UCSD-AML1 (cell line): ENCODE data around the gene DENND1A.

Source experiments
- DNase-seq: peaks from one replicate; lab custom pipeline; 2025; ENCODE audit not compliant: unreplicated experiment; lab: John Stamatoyannopoulos, UW

DENND1A gene

DNA sequence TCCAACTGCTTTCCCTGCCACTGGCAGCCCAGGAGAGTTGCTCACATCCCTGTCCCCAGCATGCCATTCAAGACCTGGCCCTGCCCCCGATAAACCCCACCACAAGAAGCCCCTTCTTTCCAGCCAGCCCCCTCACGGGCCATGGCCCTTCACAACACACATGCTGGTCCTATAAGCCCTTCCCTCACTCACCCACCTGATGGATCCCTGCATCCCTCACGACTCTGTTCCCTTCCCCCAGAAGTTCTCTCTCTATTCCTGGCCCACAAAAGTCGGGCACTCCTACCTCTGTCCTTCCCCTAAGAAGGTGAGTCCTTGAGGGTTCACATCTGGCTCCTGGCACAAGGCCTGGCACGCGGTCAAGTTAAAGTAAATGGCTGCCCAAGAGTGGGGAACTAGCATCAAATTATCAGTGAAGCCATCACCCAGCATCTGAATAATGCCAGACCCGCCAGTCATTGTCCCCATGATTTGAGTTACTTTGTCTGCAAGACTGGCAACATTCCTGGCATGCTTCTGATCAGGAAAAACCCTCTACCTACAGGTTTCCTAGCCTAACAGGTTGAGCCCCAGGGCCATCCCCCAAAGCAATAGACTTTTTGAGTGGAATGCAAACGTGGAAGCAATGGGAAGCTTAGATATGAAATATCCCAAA is 508.0 kb downstream of the DENND1A start:
- DNase-seq = no peak

DNA sequence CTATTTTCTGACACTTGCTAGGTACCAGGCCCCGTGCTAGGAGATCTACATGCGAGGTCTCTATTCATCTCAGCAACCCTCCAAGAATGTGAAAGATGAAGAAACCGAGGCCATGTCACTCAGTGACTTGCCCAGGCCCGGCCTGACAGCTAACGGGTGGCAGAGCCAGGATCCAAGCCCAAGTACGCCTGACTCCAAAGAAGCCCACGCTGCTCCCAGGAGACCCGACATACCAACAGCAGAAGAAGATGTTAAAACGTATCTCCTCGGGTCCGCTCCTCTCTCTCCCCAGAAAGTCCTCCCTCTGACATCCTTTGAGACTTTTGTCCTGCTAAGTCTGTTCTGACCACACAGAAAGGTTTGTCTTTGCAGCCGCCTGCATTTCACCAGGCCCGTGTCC is 508.7 kb downstream of the DENND1A start:
- DNase-seq = no peak

- no peak for DNase-seq
These were observed 509.3 kb downstream of the DENND1A start for GRCh38 chr9:123420592-123421111.

DNA sequence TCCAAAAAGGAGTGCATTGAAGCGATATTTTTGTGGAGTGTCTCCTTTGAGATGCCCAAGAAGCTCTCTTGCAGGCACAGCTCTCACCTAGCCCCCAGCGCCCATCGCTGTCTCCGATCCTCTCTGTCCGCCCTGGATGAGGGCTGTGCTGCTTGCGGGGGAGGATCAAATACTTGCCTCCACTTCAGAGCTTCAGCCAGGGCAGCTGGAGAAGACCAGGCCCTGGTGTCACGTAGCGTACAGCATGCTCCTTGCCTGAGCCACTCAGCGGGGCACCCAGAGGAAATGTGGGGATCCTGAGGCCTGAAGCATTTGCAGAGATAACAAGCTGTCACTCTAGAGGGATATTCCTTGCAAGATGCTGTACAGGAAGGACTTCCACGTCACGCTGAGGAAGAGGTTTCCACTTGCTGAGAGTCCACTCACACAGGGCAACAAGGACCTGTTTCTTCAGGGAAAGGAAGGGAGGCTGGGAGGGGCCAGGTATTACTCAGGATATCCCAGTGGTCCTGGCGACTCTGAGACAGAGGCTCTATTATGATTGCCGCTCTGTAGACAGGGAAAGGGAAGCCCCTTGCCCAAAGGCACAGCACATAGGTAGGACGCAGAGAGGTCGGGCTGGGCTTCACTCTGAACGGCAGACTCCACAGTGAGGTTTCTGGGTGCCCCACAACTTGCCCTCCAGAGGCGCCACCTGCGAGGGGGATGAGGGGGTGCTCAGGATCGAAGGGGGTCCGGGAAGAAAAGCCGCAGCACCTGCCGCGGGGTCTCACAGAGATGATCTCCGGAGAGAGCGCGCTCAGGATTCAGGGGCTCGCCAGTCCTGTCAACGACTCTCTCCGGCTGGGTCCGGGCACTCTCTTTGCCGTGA is 510.0 kb downstream of the DENND1A start:
- no peak for DNase-seq

DNA sequence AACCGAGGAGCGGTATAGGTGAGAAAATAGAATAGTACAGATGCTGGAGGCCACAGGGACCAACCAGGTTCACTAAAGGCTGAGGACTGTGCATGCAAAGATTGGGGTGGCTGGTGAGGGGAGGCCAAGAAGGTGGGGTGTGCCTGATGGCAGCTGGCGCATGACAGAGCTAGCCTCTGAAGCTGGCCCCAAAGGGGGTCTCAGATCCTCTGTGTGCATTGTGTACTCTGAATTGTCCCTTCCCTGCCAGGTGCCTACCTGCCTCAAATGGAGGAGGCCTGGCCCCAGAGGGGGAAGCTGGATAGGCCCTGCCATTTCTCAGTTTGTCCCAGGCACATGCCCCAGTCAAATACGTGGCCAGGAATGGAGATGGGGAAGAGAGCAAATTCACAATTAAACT is 510.8 kb downstream of the DENND1A start:
- no peak for DNase-seq

DNA sequence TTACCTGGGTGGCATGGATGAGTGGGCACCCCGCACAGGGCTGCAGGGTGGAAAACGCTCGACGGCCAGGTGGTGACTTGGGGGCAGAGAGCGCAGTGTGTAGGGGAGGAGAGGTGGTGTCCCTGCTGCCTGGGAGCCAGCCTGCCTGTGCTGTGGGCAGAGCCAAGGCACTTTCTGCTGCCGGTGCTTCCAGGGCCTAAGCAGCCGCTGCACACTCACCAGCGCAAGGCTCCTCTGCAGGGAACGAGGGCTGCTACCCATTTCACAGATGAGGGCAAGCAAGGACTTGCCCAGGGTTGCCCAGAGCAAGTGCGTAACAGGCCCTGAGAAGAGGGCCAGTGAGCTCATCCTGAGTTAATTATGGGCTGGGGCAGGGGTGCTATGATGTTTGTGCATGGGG is 511.4 kb downstream of the DENND1A start:
- DNase-seq = no peak

- no peak for DNase-seq
These were observed 511.9 kb downstream of the DENND1A start for GRCh38 chr9:123418052-123418430.

GRCh38 chr9:123417289-123418051 is 512.5 kb downstream of the DENND1A start:
- no peak for DNase-seq

DNA sequence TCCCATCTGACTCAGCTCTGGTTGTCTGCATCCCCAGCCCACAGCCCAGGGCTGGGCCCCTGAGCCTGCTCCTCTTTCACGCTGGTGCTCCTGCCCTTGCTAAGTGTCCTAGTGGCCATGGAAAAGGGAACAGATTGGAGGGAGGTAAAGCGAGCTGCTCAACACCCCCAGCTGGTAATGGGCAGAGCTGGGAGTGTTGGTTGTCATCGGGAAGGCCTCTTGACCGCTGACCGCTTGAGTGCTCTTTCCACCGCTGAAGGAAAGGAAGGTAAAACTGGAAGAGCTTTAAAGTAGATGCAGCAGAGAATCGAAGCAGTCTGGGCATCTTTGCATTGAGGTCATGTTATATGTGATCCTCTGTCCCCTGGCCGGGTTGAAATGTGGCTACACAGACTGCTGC is 513.8 kb downstream of the DENND1A start:
- no peak for DNase-seq

GRCh38 chr9:123414936-123415930 is 514.7 kb downstream of the DENND1A start:
- DNase-seq = no peak

GRCh38 chr9:123414204-123414603 is 515.7 kb downstream of the DENND1A start:
- DNase-seq = no peak

GRCh38 chr9:123412171-123412820 is 517.6 kb downstream of the DENND1A start:
- no peak for DNase-seq

DNA sequence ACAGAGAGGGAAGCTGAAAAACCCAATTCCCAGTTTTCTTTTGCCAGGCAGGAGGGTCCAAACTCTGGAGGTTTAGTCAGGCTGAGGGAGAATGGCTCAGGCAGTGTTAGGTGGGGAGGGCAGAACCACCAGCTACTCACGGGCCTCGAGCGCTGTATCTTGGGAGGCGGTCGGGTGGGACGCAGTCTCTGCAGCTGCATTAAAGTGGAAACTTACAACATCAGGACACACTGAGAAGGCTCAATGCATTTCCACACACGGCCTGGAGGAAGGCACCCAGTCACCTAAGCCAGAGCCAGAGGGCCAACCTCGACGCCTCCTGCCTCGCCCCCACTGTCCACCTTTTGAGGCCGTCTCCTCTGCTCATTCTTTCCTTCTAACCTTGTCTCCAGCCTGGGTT is 518.3 kb downstream of the DENND1A start:
- DNase-seq = no peak

DNA sequence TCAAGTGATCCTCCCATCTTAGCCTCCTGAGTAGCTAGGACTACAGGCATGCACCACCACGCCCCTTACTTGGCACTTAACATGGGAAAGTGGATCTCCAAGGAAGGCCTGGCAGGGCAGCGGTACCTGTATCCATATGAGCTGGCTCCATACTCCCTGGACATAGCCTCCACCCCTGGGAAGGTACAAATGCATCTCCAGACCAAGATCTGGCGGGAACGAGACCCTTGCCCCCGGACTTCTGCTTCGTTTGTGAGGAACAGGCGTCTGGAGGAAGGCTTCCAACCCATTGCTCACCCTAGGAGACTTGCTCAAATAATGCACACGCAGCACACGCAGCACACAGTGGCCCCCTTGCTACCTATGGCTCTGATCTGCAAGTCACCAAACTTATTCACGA is 518.7 kb downstream of the DENND1A start:
- no peak for DNase-seq

DNA sequence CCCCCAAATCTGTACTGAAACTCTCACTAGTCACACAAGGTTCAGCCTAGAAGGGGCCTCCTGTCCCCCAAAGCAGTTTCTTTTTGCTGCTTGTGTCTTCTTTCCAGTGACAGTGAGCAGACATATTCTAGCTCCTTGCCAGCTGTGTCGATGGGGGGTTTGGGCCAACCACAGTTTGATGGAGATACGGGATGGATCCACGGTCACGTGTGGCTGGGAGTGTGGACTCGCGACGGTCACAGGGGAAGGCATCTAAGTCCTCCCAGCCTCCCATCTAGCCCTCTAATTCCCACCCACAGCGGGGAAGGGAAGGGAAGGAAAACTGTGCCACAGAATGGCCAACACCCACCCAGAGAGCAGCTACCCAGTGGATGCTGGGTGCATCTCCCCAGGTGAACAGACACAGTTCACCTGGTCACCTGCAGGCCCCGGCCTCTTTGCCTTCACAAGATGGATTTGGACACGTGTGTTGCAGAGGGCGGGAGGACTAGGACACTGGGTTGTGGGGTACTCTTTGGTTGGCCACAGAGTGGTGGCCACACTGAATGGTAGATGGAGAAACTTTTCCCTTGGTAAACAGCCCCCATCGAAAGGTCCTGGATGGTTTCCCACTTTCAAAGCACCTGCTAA is 519.5 kb downstream of the DENND1A start:
- no peak for DNase-seq

- DNase-seq = no peak
These were observed 521.3 kb downstream of the DENND1A start for GRCh38 chr9:123408313-123409262.

GRCh38 chr9:123407217-123407851 is 522.6 kb downstream of the DENND1A start:
- no peak for DNase-seq

DNA sequence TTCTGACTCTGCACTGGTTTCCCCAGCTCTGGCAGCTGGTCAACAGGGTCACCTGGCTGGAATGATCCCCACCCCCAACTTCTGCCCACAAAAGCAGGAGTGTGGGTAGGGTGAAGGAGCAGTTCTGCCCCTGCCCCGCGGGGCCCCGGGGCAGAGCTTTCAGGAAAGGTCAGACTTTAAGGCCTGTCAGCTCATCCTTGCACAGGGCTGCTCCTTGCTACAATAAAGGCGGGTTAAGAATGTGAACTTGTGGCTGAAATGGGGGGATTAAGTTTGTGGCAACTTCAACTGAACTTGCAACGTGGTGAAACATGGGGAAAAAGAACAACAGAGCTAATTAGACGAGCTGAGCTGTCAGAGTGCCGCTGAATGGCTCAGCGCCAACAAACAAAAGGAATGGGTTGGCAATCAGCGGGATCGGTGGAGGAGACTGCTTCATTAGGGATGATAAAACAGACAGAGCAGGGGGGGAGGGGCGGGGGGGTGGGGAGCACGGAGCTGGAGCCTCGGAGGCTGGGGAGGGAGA is 523.2 kb downstream of the DENND1A start:
- no peak for DNase-seq
